Kidney epithelial cell (primary cell): ENCODE results near the gene THSD7A. TPM values are rescaled to one million over a fixed set of nuclear protein-coding genes. Genes with fewer than 3 reads are reported as not detected.

Experiments
- DNase-seq: peaks from one replicate; pipeline ENCODE4 v3.0.0-alpha.2; 2010; ENCODE audit warnings: low read depth
- H3K27me3 ChIP-seq: 2 replicates; pipeline ENCODE4 v1.6.0; 2011; ENCODE audit warnings: low read length; ENCODE audit not compliant: control insufficient read depth, insufficient read depth
- H3K36me3 ChIP-seq: 2 replicates; pipeline ENCODE4 v1.5.1; 2011; ENCODE audit warnings: low read length; ENCODE audit not compliant: control insufficient read depth, insufficient read depth
- H3K4me3 ChIP-seq: 2 replicates; pipeline ENCODE4 v1.5.1; 2011; ENCODE audit warnings: low read depth, mild to moderate bottlenecking, control low read depth, low read length
- CTCF ChIP-seq: IDR thresholded peaks from 2 replicates; pipeline ENCODE4 v1.5.1; 2011; ENCODE audit warnings: mild to moderate bottlenecking, moderate library complexity, low read length, control low read depth, inconsistent platforms; ENCODE audit not compliant: insufficient read depth, poor library complexity, severe bottlenecking
- total RNA-seq: library from RNA; depleted of rRNA; stranded (reverse); fragments of >200 nt; gene quantifications from 2 replicates; pipeline ENCODE4 v1.2.3, GENCODE V29; 2015

The THSD7A gene
- total RNA-seq, 1 donor from 2014 or later: 27.3 TPM

GRCh38 chr7:11507929-11508328 lies 324.1 kb downstream of the THSD7A start:
- no peaks in the 10 kb centered on the region for H3K36me3 ChIP-seq
- DNase-seq: no peak
- TF ChIP-seq CTCF: no peak
- H3K4me3 ChIP-seq: no peak overlapping the region
- no peaks in the 10 kb centered on the region for H3K27me3 ChIP-seq

DNA sequence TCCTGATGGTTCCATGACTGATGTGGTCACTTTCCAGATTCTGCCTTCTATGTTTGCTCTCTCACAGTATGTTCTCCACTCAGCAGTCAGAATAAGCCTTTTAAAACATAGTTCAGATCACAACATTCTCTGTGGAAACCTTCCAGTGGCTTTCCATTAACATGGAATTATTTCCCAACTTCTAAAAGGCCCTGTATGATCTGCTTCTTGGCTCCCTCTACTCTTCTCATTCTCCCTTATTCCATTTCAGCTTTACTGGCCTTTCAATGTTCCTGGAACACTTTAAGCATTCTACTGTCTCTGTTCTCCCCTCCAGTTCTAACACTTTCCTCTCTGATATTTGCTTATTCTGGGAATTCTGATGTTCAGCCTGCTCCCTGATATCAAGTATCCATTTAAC lies 325.6 kb downstream of the THSD7A start:
- no peak for DNase-seq
- H3K27me3 ChIP-seq: no peaks in the 10 kb centered on the region

DNA sequence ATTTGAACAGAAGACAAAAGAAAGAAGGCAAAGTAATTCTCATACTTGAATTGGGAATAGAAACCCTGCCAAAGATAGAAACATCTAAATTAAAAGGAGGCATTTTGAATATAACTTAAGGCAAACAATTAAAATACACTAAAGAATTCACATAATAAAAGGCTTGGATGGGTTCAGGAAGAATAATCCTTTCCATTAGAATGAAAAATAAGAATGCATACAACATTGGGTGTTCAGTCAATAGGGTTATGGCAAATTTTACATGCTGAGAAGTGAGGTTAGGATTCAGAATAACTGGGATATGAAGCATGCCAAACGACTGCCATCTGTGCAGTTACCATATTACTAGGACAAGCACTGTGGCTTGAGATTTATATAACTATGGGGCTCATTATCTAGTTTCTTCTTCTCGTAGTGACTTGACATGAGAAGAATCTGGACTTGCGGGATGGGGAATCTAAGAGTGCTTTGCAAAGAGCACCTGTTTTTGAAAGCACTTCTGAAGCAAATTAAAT lies 326.5 kb downstream of the THSD7A start:
- no peak for TF ChIP-seq CTCF
- H3K4me3 ChIP-seq: no peak overlapping the region
- H3K27me3 ChIP-seq: no peaks in the 10 kb centered on the region
- no peaks in the 10 kb centered on the region for H3K36me3 ChIP-seq
- no peak for DNase-seq

More for the DNA sequence above, 325.6 kb downstream of the THSD7A start:
- Histone ChIP-seq H3K4me3 (no peak overlapping the region), H3K36me3 (no peaks in the 10 kb centered on the region)
- TF ChIP-seq CTCF: no peak

- Histone ChIP-seq H3K27me3 (no peaks in the 10 kb centered on the region), H3K4me3 (no peak overlapping the region), H3K36me3 (no peaks in the 10 kb centered on the region)
- no peak for TF ChIP-seq CTCF
- DNase-seq: no peak
These were observed 339.7 kb downstream of the THSD7A start for GRCh38 chr7:11492307-11492706.

- TF ChIP-seq CTCF: no peak
- H3K36me3 ChIP-seq: no peaks in the 10 kb centered on the region
- no peaks in the 10 kb centered on the region for H3K27me3 ChIP-seq
- H3K4me3 ChIP-seq: no peak overlapping the region
- DNase-seq: no peak
These were observed 340.2 kb downstream of the THSD7A start for GRCh38 chr7:11491811-11492210.

DNA sequence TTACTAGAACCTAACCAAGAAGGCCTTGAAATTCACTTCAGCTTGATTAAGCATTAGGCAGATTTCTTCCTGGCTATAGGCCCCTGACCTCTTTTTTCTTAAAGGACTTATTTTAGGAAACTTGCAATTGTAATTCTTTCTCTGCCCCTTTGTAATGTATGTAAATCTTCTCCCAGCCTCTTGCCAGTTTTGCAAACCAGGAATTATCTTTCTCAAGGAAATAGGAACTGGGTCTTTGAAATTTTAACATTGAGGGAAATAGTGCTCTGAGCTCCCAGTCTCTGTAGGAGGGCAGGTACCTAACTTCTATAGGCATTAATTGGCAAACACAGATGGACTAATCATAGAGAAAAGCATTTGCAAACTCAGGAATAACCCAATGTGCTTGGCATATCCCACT lies 342.7 kb downstream of the THSD7A start:
- Histone ChIP-seq H3K36me3 (no peaks in the 10 kb centered on the region), H3K4me3 (no peak overlapping the region), H3K27me3 (no peaks in the 10 kb centered on the region)
- no peak for TF ChIP-seq CTCF
- no peak for DNase-seq
